Esophagus squamous epithelium (tissue), 5 donors: ENCODE measurements around the gene CYSRT1. TPM values are rescaled to one million over a fixed set of nuclear protein-coding genes. Genes with fewer than 3 reads are reported as not detected.

ENCODE experiments used
- DNase-seq: peaks from one replicate; lab custom pipeline; 2025; lab: John Stamatoyannopoulos, UW
- H3K27ac ChIP-seq, 4 donors: fragments of 200-600 bp; sonication (generic); one replicate each; pipeline ENCODE4 v1.5.1; 2016 to 2019; ENCODE audit warnings: mild to moderate bottlenecking in 1 of 4
- H3K27me3 ChIP-seq, 4 donors: fragments of 200-600 bp; sonication (generic); 1 replicate in 3 of 4; 2 replicates in 1 of 4; pipeline versions ENCODE4 v1.5.1 to v1.6.0; 2017 to 2021; ENCODE audit warnings: antibody characterized with exemption in 1 of 4
- H3K36me3 ChIP-seq, 3 donors: fragments of 200-600 bp; sonication (generic); one replicate each; pipeline ENCODE4 v1.5.1; 2016 to 2019
- H3K4me1 ChIP-seq, 3 donors: fragments of 200-600 bp; sonication (generic); one replicate each; pipeline ENCODE4 v1.5.1; 2017 to 2019
- H3K4me3 ChIP-seq, 4 donors: fragments of 200-600 bp; sonication (generic); 1 replicate in 3 of 4; 2 replicates in 1 of 4; pipeline ENCODE4 v1.5.1; 2016 to 2019; ENCODE audit warnings: mild to moderate bottlenecking in 2 of 4, moderate library complexity in 1 of 4
- H3K9me3 ChIP-seq, 3 donors: fragments of 200-600 bp; sonication (generic); one replicate each; pipeline ENCODE4 v1.5.1; 2016 to 2019
- CTCF ChIP-seq, 6 experiments: fragments of 450-650 bp in 4 of 6; fragments of 200-600 bp in 2 of 6; sonication (generic) in 2 of 6; IDR thresholded peaks; one replicate each; pipeline ENCODE4 v1.5.1; 2016 to 2019; ENCODE audit warnings: antibody characterized with exemption in 6 of 6, mild to moderate bottlenecking in 4 of 6, moderate library complexity in 4 of 6
- POLR2A ChIP-seq, 4 donors: fragments of 450-650 bp; IDR thresholded peaks; one replicate each; pipeline ENCODE4 v1.6.1; 2017; ENCODE audit warnings: antibody characterized with exemption in 4 of 4, mild to moderate bottlenecking in 4 of 4, moderate library complexity in 3 of 4
- WGBS, 2 donors: methylation state at CpG; one replicate each; pipeline ENCODE4 v1.1.5; 2018; 5-methylcytosine and 5-hydroxymethylcytosine counted together
- intact Hi-C: fragments of 100-400 bp; cut with DNase I; formaldehyde crosslinking; loops from one replicate; pipeline ENCODE4 v1.15.0; 2022
- total RNA-seq, 4 donors: library from RNA; depleted of rRNA; stranded (reverse); fragments of >200 nt; gene quantifications; one replicate each; pipeline ENCODE4 v1.1.0, GENCODE V29; 2016
- donor health status: DM: yes; HTN: yes; CAD: no.

Gene CYSRT1
- total RNA-seq, 4 donors from 2014 or later: 114 to 301 (median 152) TPM

GRCh38 chr9:137253717-137254623 lies 29.0 kb downstream of the CYSRT1 start:
- Histone ChIP-seq H3K27me3 (peaks cover 0 to 6% (median 0%) of the 10 kb centered on the region in 4 donors), H3K4me1 (peaks cover 18 to 40% (median 23%) of the 10 kb centered on the region in 3 donors), H3K9me3 (no peaks in the 10 kb centered on the region), H3K4me3 (peak overlapping the region; percentile 75 to 100 (median 92)), H3K27ac (peak overlapping the region in 3 of 4 donors; percentile 85 to 95 (median 93)), H3K36me3 (peaks cover 4 to 29% (median 7%) of the 10 kb centered on the region in 3 donors)
- no peak for DNase-seq
- WGBS, 2 donors: 32 to 48% methylated on average over 6 to 13 of the region's 21 CpGs
- intact Hi-C loops: no loop called here
- TF ChIP-seq CTCF (IDR thresholded peaks at IDR 0.05) (no peak), POLR2A (IDR thresholded peaks at IDR 0.05) (no peak)

GRCh38 chr9:137254624-137255447 lies 29.9 kb downstream of the CYSRT1 start, which contains the start of gene NELFB:
Gene NELFB, plus strand, starts transcription at chr9:137255327.
- H3K9me3 ChIP-seq: no peaks in the 10 kb centered on the region
- intact Hi-C loops: no loop called here
- TF ChIP-seq CTCF (IDR thresholded peaks at IDR 0.05) (peak in 3 of 6 experiments; percentile 6 to 49 (median 15)), POLR2A (IDR thresholded peaks at IDR 0.05) (peak in 2 of 4 donors; percentile 43 to 57)
- H3K4me3 ChIP-seq: peak within 1 kb of the TSS; percentile 75 to 100 (median 92)
- peaks cover 0 to 6% (median 0%) of the 10 kb centered on the region in 4 donors for H3K27me3 ChIP-seq
- peaks cover 18 to 40% (median 23%) of the 10 kb centered on the region in 3 donors for H3K4me1 ChIP-seq
- no peak for DNase-seq
- WGBS, 2 donors: 4 to 8% methylated on average over 6 to 22 of the region's 105 CpGs
- H3K27ac ChIP-seq: peak within 1 kb of the TSS; percentile 80 to 95 (median 89)
- peaks cover 4 to 35% (median 7%) of the 10 kb centered on the region in 3 donors for H3K36me3 ChIP-seq

- Histone ChIP-seq H3K27ac (peak overlapping the region; percentile 80 to 95 (median 86)), H3K27me3 (peaks cover 0 to 6% (median 0%) of the 10 kb centered on the region in 4 donors), H3K36me3 (peaks cover 4 to 43% (median 7%) of the 10 kb centered on the region in 3 donors), H3K4me3 (peak overlapping the region; percentile 75 to 100 (median 92)), H3K4me1 (peaks cover 18 to 40% (median 23%) of the 10 kb centered on the region in 3 donors), H3K9me3 (no peaks in the 10 kb centered on the region)
- intact Hi-C loops: no loop called here
- TF ChIP-seq CTCF (IDR thresholded peaks at IDR 0.05): no peak
- TF ChIP-seq POLR2A (IDR thresholded peaks at IDR 0.05): no peak
- no CpG with 5 or more reads among the region's 51 CpGs for WGBS, 2 donors
- DNase-seq: no peak
Measured at GRCh38 chr9:137255448-137256114, 30.6 kb downstream of the CYSRT1 start.

GRCh38 chr9:137256362-137256761 lies 31.4 kb downstream of the CYSRT1 start:
- TF ChIP-seq CTCF (IDR thresholded peaks at IDR 0.05) (no peak), POLR2A (IDR thresholded peaks at IDR 0.05) (no peak)
- Histone ChIP-seq H3K4me3 (peak overlapping the region; percentile 75 to 100 (median 92)), H3K36me3 (peaks cover 4 to 48% (median 7%) of the 10 kb centered on the region in 3 donors), H3K4me1 (peaks cover 18 to 40% (median 23%) of the 10 kb centered on the region in 3 donors), H3K27ac (no peak overlapping the region), H3K9me3 (no peaks in the 10 kb centered on the region), H3K27me3 (no peaks in the 10 kb centered on the region)
- intact Hi-C loops: no loop called here
- 85% methylated on average over 8 to 11 of the region's 15 CpGs for WGBS, 2 donors
- DNase-seq: no peak
